Measurements from ENCODE around the gene NFE2L1. TPM values are rescaled to one million over a fixed set of nuclear protein-coding genes. Genes with fewer than 3 reads are reported as not detected.

NFE2L1 gene
- total RNA-seq, 4 donors from 2014 or later: 176 to 405 (median 216) TPM

DNA sequence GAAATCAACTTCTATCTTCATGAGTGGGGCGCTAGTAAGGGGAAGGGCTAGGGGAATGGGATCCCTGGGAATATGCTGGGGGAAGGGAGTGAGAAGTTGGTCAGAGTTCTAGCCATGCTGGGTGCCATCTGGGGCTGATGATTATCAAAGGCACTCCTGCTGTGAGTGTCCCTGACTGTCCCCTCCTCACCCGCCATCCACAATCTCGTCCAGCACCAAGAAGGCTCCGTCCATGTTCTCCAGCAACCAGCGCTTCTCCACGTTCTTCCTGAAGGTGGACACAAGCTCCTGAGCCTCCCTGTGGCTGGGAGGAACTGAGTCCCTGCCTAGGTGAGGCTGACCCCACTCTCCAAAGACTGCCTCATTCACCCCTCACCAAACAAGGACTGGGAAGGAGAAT lies 16.2 kb upstream of the NFE2L1 start:
- TF ChIP-seq, protein P1, sequence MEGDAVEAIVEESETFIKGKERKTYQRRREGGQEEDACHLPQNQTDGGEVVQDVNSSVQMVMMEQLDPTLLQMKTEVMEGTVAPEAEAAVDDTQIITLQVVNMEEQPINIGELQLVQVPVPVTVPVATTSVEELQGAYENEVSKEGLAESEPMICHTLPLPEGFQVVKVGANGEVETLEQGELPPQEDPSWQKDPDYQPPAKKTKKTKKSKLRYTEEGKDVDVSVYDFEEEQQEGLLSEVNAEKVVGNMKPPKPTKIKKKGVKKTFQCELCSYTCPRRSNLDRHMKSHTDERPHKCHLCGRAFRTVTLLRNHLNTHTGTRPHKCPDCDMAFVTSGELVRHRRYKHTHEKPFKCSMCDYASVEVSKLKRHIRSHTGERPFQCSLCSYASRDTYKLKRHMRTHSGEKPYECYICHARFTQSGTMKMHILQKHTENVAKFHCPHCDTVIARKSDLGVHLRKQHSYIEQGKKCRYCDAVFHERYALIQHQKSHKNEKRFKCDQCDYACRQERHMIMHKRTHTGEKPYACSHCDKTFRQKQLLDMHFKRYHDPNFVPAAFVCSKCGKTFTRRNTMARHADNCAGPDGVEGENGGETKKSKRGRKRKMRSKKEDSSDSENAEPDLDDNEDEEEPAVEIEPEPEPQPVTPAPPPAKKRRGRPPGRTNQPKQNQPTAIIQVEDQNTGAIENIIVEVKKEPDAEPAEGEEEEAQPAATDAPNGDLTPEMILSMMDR (IDR thresholded peaks at IDR 0.05; ENCODE audit: low read depth): no peak

DNA sequence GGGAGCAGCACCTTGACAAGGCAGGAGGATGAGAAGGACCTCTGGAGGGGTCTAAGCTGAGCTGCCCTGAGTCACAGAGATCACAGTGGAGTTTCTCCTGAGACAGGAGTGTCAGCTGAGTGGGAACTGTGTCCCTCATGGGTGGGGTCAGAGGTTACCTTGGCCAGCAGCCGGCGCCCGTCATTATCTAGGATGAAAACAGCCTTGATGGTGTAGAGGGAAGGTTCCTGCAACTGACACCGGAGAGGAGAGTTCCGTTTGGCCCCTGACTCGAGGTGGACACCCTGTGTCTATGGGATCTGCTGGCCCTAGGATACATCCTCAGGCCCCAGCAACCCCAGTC lies 11.5 kb upstream of the NFE2L1 start:
- TF ChIP-seq, protein P1 (IDR thresholded peaks at IDR 0.05; ENCODE audit: low read depth): no peak

DNA sequence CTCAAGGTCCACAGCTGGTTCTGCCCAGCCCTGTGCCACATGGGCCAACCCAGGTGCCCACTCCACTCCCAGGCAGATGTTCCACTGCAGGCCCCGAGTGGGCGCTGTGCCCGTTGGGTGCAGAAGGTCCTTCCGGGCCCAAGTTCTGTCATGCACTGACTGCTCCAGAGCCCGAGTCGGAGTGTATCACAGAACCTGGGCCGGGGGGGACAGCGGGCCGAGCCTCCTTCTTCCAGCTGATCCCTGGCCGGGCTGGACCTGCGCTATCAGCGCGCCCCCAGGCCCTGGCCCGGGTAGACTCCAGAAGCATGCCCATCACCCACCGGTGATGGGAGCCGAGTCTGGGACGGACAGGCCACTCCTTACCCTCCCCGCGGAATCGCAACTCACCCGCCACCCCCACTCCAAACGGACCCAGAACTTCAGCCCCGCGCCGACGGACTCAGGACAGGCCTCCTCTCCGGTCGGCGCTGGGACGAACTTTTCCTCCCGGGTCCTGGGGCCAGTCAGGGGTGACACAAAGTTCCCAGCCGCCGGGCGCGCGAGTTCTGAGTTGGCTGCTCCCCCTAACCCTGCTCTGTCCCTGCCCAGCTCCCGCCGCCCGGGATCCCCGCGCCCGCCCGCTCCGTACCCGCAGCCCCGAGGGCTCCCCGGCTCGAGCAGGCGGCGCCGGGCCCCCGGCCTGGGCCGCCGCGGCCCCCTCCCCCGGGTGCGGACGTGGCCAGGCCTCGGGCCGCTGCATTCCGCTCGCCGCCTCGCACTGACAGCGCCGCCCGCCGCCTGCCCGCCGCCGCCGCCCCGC lies 10.9 kb upstream of the NFE2L1 start, which contains the start of gene COPZ2:
Gene COPZ2 (minus strand): TSS at position 762 of the 802 bp plus-strand sequence. CDS start 20 bp downstream, at position 742.
- TF ChIP-seq, protein P1 (IDR thresholded peaks at IDR 0.05; ENCODE audit: low read depth): no peak

DNA sequence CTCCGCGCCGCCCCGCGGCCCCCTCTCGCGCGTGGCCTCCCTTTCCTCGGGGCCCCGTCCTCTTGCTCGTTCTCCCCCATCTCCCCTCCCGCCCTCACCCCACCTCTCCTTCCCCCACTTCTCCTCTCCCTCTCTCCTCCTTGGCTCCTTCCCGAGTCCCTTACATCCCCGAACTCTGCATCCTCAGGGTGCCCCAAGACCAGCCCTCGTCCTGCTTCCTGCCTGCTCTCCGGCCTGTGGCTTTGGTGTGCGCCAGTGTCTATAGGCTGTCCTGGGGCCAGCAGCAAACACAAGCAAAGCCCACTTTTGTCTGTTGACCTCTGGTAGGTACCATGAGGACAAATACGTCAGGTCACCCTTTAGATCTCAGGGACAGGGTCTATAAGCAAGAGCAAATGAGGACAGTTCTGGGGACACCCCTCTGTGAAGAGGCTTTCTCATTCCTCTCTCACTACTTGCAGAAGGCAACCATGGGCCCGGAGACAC lies 10.3 kb upstream of the NFE2L1 start:
- TF ChIP-seq, protein P1 (IDR thresholded peaks at IDR 0.05; ENCODE audit: low read depth): no peak

DNA sequence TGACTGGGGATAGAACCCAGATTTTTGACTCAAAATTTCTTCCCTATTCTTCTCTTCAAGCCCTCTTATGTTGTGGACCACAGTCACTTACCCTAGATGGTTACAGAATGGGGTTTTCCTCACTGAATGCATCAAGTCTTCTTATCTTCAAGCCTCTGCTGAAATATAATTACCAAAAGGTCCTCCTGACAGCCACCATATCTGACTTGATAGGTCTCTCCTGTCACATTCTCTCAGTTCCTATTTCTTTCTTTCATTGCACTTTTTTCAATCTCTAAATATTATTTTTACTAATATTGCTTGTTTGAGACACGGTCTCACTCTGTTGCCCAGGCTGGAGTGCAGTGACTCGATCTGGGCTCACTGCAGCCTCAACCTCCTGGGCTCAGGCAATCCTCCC lies 9.5 kb upstream of the NFE2L1 start:
- TF ChIP-seq, protein P1 (IDR thresholded peaks at IDR 0.05; ENCODE audit: low read depth): no peak

DNA sequence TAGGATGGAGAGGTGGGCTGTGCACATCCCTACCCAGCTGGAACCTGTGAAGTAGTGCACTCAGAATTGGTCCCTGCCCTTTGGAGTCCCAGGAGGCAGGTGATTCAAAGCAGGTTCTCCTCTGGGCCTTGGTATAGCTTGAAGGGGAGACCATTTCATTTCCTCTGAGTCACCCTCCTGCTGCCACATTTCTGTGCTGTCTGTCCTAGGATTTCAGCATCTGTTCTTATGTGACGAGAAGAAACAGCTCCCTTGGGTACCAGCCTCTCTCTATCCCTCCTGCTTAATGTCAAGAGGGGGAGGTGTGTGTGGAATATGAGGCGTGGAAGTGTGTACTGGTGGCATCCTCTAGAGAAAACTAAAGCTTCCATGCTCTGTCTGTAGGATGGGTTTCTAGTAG lies 5.0 kb upstream of the NFE2L1 start:
- TF ChIP-seq, protein P1 (IDR thresholded peaks at IDR 0.05; ENCODE audit: low read depth): no peak

DNA sequence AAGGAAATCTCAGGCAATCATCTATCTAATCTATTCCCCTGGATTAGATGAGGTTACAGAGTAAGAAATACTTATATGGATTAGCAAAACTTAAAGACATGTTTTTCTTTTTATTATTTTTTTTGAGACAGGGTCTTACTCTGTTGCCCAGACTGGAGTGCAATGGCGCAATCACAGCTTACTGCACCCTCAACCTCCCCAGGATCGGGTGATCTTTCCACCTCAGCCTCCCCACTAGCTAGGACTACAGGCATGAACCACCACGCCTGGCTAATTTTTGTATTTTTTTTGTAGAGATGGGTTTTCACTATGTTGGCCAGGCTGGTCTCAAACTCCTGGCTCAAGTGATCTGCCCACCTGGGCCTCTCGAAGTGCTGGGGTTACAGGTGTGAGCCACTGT lies 3.3 kb upstream of the NFE2L1 start:
- TF ChIP-seq, protein P1 (IDR thresholded peaks at IDR 0.05; ENCODE audit: low read depth): no peak

Data from subcutaneous adipose tissue (tissue), 4 donors.